Osteocyte (in vitro differentiated cells): ENCODE measurements around the gene SLC35A1. TPM values are rescaled to one million over a fixed set of nuclear protein-coding genes. Genes with fewer than 3 reads are reported as not detected.

ENCODE experiments used
- DNase-seq: peaks from one replicate; pipeline ENCODE4 v3.0.0; 2021; ENCODE audit warnings: mixed read lengths; ENCODE audit not compliant: unreplicated experiment; ENCODE audit errors: extremely low spot score
- H3K27ac Mint-ChIP-seq: one replicate; pipeline ENCODE4 v1.8.0; 2021; ENCODE audit warnings: mild to moderate bottlenecking, mixed read lengths; ENCODE audit not compliant: unreplicated experiment
- H3K27me3 Mint-ChIP-seq: one replicate; pipeline ENCODE4 v1.8.0; 2021; ENCODE audit warnings: mixed read lengths; ENCODE audit not compliant: unreplicated experiment
- H3K36me3 Mint-ChIP-seq: one replicate; pipeline ENCODE4 v1.8.0; 2021; ENCODE audit warnings: mixed read lengths; ENCODE audit not compliant: unreplicated experiment
- H3K4me1 Mint-ChIP-seq: one replicate; pipeline ENCODE4 v1.8.0; 2021; ENCODE audit warnings: mixed read lengths; ENCODE audit not compliant: unreplicated experiment
- H3K4me3 Mint-ChIP-seq: one replicate; pipeline ENCODE4 v1.8.0; 2021; ENCODE audit warnings: mild to moderate bottlenecking, moderate library complexity, mixed read lengths; ENCODE audit not compliant: unreplicated experiment
- H3K9me3 Mint-ChIP-seq: one replicate; pipeline ENCODE4 v1.8.0; 2021; ENCODE audit warnings: mixed read lengths; ENCODE audit not compliant: unreplicated experiment
- CTCF ChIP-seq: fragments of 200-600 bp; sonication (generic); IDR thresholded peaks from 2 replicates; pipeline ENCODE4 v1.5.0; 2021; ENCODE audit warnings: antibody characterized with exemption, mild to moderate bottlenecking, moderate library complexity
- total RNA-seq: library from RNA; stranded (reverse); gene quantifications from 2 replicates; pipeline ENCODE4 v1.2.1, GENCODE V29; 2021

The SLC35A1 gene
- total RNA-seq, 1 donor from 2014 or later = 17.2 TPM

- no peak for DNase-seq
- H3K4me3 Mint-ChIP-seq = no peak overlapping the region
- no peak overlapping the region for H3K27ac Mint-ChIP-seq
- H3K9me3 Mint-ChIP-seq = no peaks in the 10 kb centered on the region
- no peaks in the 10 kb centered on the region for H3K4me1 Mint-ChIP-seq
- peaks cover 13% of the 10 kb centered on the region for H3K36me3 Mint-ChIP-seq
- no peaks in the 10 kb centered on the region for H3K27me3 Mint-ChIP-seq
- no peak for TF ChIP-seq CTCF
These were observed 22.1 kb downstream of the SLC35A1 start for GRCh38 chr6:87494761-87495422.

GRCh38 chr6:87498048-87498447 is 25.3 kb downstream of the SLC35A1 start:
- DNase-seq = no peak
- Mint-ChIP-seq H3K27me3 (no peaks in the 10 kb centered on the region), H3K36me3 (peaks cover 13% of the 10 kb centered on the region), H3K9me3 (no peaks in the 10 kb centered on the region), H3K27ac (no peak overlapping the region), H3K4me1 (peaks cover 5% of the 10 kb centered on the region), H3K4me3 (no peak overlapping the region)
- no peak for TF ChIP-seq CTCF

GRCh38 chr6:87501809-87502572 is 29.2 kb downstream of the SLC35A1 start:
- H3K9me3 Mint-ChIP-seq = no peaks in the 10 kb centered on the region
- peak overlapping the region; percentile 56 for H3K27ac Mint-ChIP-seq
- TF ChIP-seq CTCF = no peak
- peaks cover 5% of the 10 kb centered on the region for H3K4me1 Mint-ChIP-seq
- no peak overlapping the region for H3K4me3 Mint-ChIP-seq
- H3K36me3 Mint-ChIP-seq = peaks cover 31% of the 10 kb centered on the region
- DNase-seq = no peak
- no peaks in the 10 kb centered on the region for H3K27me3 Mint-ChIP-seq

DNA sequence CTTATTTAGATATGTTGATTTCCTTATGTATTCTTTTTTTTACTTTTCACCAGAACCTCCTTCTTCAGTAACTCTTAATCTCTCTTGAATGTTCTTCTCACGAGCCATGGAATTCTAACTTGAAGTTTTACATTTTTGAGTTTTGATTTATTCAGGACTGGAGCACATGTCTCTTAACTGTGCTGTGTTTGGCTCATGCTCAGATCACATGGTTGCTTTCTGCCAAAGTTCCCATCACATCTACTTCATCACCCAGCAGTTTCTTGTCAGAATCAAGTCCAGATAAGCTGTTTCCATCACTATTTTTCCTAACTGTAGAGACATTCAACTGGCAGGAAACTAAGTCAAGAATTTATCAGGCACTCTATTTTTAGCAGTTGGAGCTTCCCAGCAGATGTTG is 31.7 kb downstream of the SLC35A1 start:
- Mint-ChIP-seq H3K9me3 (no peaks in the 10 kb centered on the region), H3K27me3 (no peaks in the 10 kb centered on the region), H3K4me3 (no peak overlapping the region), H3K36me3 (peaks cover 38% of the 10 kb centered on the region), H3K27ac (no peak overlapping the region), H3K4me1 (peaks cover 5% of the 10 kb centered on the region)
- no peak for TF ChIP-seq CTCF
- DNase-seq = no peak

GRCh38 chr6:87514831-87515230 is 42.1 kb downstream of the SLC35A1 start:
- no peak overlapping the region for H3K4me3 Mint-ChIP-seq
- no peaks in the 10 kb centered on the region for H3K9me3 Mint-ChIP-seq
- TF ChIP-seq CTCF = no peak
- H3K4me1 Mint-ChIP-seq = no peaks in the 10 kb centered on the region
- H3K36me3 Mint-ChIP-seq = peaks cover 67% of the 10 kb centered on the region
- no peak overlapping the region for H3K27ac Mint-ChIP-seq
- no peaks in the 10 kb centered on the region for H3K27me3 Mint-ChIP-seq
- DNase-seq = no peak
